ENCODE data around the gene DNAJC28.

DNA sequence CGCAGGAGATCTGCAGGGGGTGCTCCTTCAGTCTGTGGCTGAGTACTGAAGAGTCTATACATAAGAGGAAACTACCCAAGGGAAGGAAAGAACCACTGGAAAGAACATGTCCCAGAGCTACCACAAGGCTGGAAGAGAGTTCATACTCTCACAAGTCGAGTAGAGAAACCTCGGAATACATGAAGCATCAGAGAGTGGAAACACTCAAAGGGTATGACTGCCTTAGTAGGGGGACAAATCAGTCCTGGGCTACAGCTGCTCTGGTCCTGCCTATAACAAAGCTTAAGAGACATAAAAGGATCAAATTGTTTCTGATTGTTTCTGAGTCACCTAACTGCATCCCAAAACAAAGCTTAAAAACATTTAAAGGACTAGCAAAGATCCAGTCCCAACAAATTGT lies 39.2 kb downstream of the DNAJC28 start:
- TF ChIP-seq, protein P1, sequence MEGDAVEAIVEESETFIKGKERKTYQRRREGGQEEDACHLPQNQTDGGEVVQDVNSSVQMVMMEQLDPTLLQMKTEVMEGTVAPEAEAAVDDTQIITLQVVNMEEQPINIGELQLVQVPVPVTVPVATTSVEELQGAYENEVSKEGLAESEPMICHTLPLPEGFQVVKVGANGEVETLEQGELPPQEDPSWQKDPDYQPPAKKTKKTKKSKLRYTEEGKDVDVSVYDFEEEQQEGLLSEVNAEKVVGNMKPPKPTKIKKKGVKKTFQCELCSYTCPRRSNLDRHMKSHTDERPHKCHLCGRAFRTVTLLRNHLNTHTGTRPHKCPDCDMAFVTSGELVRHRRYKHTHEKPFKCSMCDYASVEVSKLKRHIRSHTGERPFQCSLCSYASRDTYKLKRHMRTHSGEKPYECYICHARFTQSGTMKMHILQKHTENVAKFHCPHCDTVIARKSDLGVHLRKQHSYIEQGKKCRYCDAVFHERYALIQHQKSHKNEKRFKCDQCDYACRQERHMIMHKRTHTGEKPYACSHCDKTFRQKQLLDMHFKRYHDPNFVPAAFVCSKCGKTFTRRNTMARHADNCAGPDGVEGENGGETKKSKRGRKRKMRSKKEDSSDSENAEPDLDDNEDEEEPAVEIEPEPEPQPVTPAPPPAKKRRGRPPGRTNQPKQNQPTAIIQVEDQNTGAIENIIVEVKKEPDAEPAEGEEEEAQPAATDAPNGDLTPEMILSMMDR (IDR thresholded peaks at IDR 0.05) = no peak
- TF ChIP-seq POLR2A (IDR thresholded peaks at IDR 0.05) = no peak

All from esophagus squamous epithelium (tissue), 4 donors.